Prostate gland (tissue), 2 donors: ENCODE data around the gene CNFN.

Experiments used
- CTCF ChIP-seq, 4 experiments: fragments of 200-600 bp in 2 of 4; fragments of 450-650 bp in 2 of 4; sonication (generic) in 2 of 4; IDR thresholded peaks; 1 replicate in 3 of 4; 2 replicates in 1 of 4; pipeline ENCODE4 v1.5.1; 2016 to 2019; ENCODE audit warnings: antibody characterized with exemption in 4 of 4, mild to moderate bottlenecking in 2 of 4, moderate library complexity in 2 of 4
- POLR2A ChIP-seq: fragments of 450-650 bp; IDR thresholded peaks from one replicate; pipeline ENCODE4 v1.6.1; 2016; ENCODE audit warnings: antibody characterized with exemption, mild to moderate bottlenecking

GRCh38 chr19:42356686-42357085, 33.4 kb downstream of the CNFN start:
- no peak for TF ChIP-seq POLR2A
- no peak for TF ChIP-seq CTCF (IDR thresholded peaks at IDR 0.05)
